ENCODE data around the gene REV3L. TPM values are rescaled to one million over a fixed set of nuclear protein-coding genes. Genes with fewer than 3 reads are reported as not detected.

REV3L gene
- total and polyA plus RNA-seq, 12 donors = 16.8 to 45.7 (median 26.6) TPM

DNA sequence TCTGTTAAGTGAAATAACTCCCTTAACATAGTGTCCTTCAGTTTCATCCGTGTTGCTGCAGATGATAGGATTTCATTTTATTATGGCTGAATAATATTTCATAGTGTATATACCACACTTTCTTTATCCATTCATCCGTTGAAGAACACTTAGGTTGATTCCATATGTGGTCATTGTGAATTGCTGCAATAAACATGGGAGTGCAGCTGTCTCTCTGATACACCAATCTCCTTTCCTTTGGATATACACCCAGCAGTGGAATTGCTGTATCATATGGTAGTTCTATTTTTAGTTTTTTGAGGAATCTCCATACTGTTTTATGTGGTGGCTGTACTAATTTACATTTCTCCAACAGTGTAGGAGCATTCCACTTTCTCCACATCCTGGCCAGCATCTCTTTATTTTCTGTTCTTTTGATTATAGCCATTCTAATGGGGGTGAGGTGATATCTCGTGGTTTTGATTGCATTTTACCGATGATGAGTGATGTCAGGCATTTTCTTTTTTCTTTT, 202.5 kb downstream of the REV3L start:
- no peak for DNase-seq
- H3K9me3 ChIP-seq (replicated peaks in 1 of 3) = no peaks in the 10 kb centered on the region
- no peak overlapping the region for H3K27ac ChIP-seq
- no peaks in the 10 kb centered on the region for H3K4me1 ChIP-seq (replicated peaks in 1 of 2)
- H3K27me3 ChIP-seq = no peaks in the 10 kb centered on the region
- intact Hi-C loops (cut with DNase I) = no loop called here
- WGBS, 4 donors = 94 to 98% (median 97%) methylated on average over 4 of the region's 4 CpGs
- TF ChIP-seq, protein P1, sequence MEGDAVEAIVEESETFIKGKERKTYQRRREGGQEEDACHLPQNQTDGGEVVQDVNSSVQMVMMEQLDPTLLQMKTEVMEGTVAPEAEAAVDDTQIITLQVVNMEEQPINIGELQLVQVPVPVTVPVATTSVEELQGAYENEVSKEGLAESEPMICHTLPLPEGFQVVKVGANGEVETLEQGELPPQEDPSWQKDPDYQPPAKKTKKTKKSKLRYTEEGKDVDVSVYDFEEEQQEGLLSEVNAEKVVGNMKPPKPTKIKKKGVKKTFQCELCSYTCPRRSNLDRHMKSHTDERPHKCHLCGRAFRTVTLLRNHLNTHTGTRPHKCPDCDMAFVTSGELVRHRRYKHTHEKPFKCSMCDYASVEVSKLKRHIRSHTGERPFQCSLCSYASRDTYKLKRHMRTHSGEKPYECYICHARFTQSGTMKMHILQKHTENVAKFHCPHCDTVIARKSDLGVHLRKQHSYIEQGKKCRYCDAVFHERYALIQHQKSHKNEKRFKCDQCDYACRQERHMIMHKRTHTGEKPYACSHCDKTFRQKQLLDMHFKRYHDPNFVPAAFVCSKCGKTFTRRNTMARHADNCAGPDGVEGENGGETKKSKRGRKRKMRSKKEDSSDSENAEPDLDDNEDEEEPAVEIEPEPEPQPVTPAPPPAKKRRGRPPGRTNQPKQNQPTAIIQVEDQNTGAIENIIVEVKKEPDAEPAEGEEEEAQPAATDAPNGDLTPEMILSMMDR (IDR thresholded peaks at IDR 0.05) = no peak
- TF ChIP-seq POLR2A (IDR thresholded peaks at IDR 0.05) = no peak
- no peak overlapping the region for H3K4me3 ChIP-seq
- H3K36me3 ChIP-seq (replicated peaks in 1 of 2) = peaks cover 0 to 5% of the 10 kb centered on the region in 2 donors

DNA sequence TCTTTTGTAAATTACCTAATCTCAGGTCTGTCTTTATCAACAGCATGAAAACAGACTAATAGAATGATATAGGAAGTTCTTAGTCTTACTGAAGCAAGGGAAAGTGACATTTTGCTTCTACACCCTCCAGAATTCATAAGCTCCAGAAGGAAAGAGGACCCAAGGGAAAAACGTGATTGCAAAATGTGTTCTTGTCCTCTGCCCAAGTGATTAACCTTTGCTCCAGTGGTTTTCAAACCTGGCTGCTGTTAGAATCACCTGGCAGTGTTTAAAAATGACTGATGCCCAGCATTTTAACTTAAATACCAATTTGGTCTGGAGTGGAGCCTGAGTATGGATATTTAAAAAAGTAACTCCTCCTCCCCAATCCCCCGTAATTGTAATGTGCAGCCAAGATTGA, 204.3 kb downstream of the REV3L start:
- TF ChIP-seq, protein P1 (IDR thresholded peaks at IDR 0.05) = no peak
- TF ChIP-seq POLR2A (IDR thresholded peaks at IDR 0.05) = no peak
- H3K4me1 ChIP-seq (replicated peaks in 1 of 2) = no peaks in the 10 kb centered on the region
- intact Hi-C loops (cut with DNase I) = no loop called here
- no peak overlapping the region for H3K27ac ChIP-seq
- no peak for DNase-seq
- WGBS, 4 donors = 84 to 100% (median 90%) methylated on average over 2 of the region's 2 CpGs
- no peak overlapping the region for H3K4me3 ChIP-seq
- H3K27me3 ChIP-seq = no peaks in the 10 kb centered on the region
- H3K9me3 ChIP-seq (replicated peaks in 1 of 3) = no peaks in the 10 kb centered on the region
- H3K36me3 ChIP-seq (replicated peaks in 1 of 2) = peaks cover 0 to 9% of the 10 kb centered on the region in 2 donors

DNA sequence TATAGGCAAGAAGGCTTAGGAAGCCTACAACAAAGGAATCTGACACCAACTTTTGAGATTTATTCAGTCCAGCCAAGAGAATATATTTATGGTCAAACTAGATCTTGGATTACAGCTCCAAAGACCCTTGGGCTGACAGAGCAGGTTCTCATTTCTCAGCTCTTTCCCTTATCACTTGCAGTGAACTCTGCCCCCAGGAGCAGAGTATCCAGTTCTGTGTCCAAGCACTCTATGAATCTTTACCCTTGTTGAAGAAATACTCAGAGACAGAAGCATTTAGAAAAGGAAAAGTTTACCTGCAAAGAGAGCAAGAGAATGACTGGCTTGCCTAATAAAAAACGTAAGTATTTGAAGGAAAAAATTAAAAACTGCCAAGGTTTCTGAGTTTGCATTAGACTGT, 205.2 kb downstream of the REV3L start:
- H3K27ac ChIP-seq = no peak overlapping the region
- H3K4me1 ChIP-seq (replicated peaks in 1 of 2) = no peaks in the 10 kb centered on the region
- WGBS, 4 donors = 78 to 100% (median 92%) methylated on average over 1 of the region's 1 CpG
- no peaks in the 10 kb centered on the region for H3K9me3 ChIP-seq (replicated peaks in 1 of 3)
- TF ChIP-seq, protein P1 (IDR thresholded peaks at IDR 0.05) = no peak
- TF ChIP-seq POLR2A (IDR thresholded peaks at IDR 0.05) = no peak
- H3K36me3 ChIP-seq (replicated peaks in 1 of 2) = peaks cover 0 to 9% of the 10 kb centered on the region in 2 donors
- no peak overlapping the region for H3K4me3 ChIP-seq
- intact Hi-C loops (cut with DNase I) = no loop called here
- H3K27me3 ChIP-seq = no peaks in the 10 kb centered on the region
- no peak for DNase-seq

DNA sequence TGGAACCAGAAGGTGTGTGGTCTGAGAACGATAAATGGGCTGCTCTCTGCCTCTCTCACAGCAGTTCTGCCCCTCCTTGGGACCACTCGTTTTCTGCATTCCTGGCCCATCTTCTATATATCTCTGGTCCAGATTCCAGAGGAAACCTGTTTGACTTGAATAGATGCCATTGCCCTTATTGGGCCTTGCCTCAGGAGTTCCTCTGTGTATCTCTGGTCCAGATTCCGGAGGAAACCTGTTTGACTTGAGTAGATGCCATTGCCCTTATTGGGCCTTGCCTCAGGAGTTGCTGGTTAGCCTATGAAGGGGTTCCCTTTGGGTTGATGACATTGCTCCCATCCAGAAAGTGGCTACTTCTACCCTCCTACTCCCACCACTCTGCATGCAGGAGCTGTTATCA, 206.3 kb downstream of the REV3L start:
- H3K27me3 ChIP-seq = no peaks in the 10 kb centered on the region

More for the DNA sequence above, 206.3 kb downstream of the REV3L start:
- Histone ChIP-seq H3K9me3 (replicated peaks in 1 of 3) (no peaks in the 10 kb centered on the region), H3K4me3 (no peak overlapping the region), H3K4me1 (replicated peaks in 1 of 2) (no peaks in the 10 kb centered on the region), H3K36me3 (replicated peaks in 1 of 2) (peaks cover 0 to 9% of the 10 kb centered on the region in 2 donors), H3K27ac (no peak overlapping the region)
- 93 to 100% (median 95%) methylated on average over 3 of the region's 3 CpGs for WGBS, 4 donors
- no peak for DNase-seq
- TF ChIP-seq, protein P1 (IDR thresholded peaks at IDR 0.05) = no peak
- no peak for TF ChIP-seq POLR2A (IDR thresholded peaks at IDR 0.05)
- intact Hi-C loops (cut with DNase I) = no loop called here

Measured in adrenal gland (tissue), 12 donors.